RWPE1 (cell line): ENCODE results near the gene DCXR.

Experiments
- CTCF ChIA-PET: fragments of 350-600 bp; sonication (Branson Sonifier 250); formaldehyde crosslinking; extraction: SDS; loops from one replicate; lab custom pipeline; 2021; lab: Yijun Ruan, JAX
- POLR2A ChIA-PET: fragments of 400-600 bp; formaldehyde crosslinking; extraction: SDS; loops from one replicate; lab custom pipeline; 2020; ENCODE audit warnings: antibody characterized with exemption; ENCODE audit not compliant: low non-redundant PET; lab: Yijun Ruan, JAX
- DNase-seq: peaks from one replicate; pipeline ENCODE4 v3.0.0; 2012; ENCODE audit warnings: low spot score
- H3K27ac ChIP-seq: fragments of 450-650 bp; 2 replicates; pipeline ENCODE4 v1.5.1; 2017
- TF ChIP-seq, protein P1 (sequence below): fragments of 450-650 bp; conservative IDR thresholded peaks from 2 replicates; pipeline ENCODE4 v1.5.1; 2017; ENCODE audit warnings: low read depth, mild to moderate bottlenecking

The DCXR gene

DNA sequence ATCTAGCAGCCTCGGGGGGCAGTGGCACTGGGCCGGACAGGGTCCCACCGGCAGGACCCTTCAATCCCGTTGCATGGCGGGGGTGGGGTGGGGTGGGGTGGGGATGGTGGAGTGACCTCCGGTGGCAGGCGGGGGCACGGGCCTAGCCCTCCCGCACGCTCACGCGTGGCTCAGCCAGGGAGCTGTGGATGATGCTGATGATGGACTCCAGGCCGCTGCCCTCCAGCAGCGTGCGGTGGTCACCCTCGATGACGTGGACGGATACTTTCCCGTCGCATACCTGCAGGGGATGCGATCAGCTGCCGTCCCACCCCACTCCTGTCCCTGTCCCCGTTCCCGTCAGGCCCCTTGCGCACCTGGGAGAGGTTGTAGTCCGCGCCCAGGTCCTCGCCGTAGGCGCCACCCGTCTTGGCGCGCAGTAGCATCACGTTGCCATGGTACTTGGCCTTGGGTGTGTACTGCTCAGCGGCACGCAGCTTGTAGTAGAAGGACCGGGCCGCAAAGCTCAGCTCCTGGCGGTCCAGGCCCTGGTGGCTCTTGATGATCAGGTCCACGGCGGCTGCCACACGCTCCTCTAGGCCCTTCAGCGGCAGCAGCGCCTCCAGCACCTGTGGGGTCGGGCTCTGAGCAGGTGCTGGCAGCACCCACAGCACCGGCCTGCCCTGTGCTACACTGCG is 41.6 kb upstream of the DCXR start:
- POLR2A ChIA-PET: no interaction called here
- CTCF ChIA-PET: interaction anchor here (0.6 to 0.7 kb wide), 2 partner anchors 127 to 132 kb away, joined by 3 to 4 read pairs; partner anchors contain the start of gene MYADML2
- TF ChIP-seq, protein P1, sequence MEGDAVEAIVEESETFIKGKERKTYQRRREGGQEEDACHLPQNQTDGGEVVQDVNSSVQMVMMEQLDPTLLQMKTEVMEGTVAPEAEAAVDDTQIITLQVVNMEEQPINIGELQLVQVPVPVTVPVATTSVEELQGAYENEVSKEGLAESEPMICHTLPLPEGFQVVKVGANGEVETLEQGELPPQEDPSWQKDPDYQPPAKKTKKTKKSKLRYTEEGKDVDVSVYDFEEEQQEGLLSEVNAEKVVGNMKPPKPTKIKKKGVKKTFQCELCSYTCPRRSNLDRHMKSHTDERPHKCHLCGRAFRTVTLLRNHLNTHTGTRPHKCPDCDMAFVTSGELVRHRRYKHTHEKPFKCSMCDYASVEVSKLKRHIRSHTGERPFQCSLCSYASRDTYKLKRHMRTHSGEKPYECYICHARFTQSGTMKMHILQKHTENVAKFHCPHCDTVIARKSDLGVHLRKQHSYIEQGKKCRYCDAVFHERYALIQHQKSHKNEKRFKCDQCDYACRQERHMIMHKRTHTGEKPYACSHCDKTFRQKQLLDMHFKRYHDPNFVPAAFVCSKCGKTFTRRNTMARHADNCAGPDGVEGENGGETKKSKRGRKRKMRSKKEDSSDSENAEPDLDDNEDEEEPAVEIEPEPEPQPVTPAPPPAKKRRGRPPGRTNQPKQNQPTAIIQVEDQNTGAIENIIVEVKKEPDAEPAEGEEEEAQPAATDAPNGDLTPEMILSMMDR: no peak
- no peak for DNase-seq
- no peak overlapping the region for H3K27ac ChIP-seq

DNA sequence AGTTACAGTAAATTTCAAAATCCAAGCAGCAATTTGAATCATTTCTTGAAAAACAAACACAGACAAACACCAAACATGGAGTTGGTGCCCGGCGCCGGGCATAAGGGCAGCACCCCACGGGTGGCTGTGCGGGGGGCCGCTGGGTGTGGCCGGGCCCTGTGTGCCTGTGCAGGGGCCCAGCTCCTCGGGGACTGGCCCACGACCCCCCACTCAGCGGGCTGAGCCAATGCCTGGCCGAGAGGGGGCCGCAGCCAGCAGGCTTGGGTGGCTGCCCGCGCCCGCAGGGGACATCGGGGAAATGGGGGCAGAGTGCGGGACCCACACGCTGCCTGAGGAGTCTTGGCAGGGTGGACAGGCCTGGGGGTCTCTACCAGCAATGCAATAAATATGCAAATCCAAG is 40.9 kb upstream of the DCXR start:
- TF ChIP-seq, protein P1: no peak
- H3K27ac ChIP-seq: peak overlapping the region; percentile 67
- no peak for DNase-seq
- ChIA-PET CTCF (interaction anchor here (0.6 to 0.7 kb wide), 2 partner anchors 26 to 132 kb away, joined by 3 to 4 read pairs; partner anchors contain the start of gene MYADML2), POLR2A (no interaction called here)

DNA sequence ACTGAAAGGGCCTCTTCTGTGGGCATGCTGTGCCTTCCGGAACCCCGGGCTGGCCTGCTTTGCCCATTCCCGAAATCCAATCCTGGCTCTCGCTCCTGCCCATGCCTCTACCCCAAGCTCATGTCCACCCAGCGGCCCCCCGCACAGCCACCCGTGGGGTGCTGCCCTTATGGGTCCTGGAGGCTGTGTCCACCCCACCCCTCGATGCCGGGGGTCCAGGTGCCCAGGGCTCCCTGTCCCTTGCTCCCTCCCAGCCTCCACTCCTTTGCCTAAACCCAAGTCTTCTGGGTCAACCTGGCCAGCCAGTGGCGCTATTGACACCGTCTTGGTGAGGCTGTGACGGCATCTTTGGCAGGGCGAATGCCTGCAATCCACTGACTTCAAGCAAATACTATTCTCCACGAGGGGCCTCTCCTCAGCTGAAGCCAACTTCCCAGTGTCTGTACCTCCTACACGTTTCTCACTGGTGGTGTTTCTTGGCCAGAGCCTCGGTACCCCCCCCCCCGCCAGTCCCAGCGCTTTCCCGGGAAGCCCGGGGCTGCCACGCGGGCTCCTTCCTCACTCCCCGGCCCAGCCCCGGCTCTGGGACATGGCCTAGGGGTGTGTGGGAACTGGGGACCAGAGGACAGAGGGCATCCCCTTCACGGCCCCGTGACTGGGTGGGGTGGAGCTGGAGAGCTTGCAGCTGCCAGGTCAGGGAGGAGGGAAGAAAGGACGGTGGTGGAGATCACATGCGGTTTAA is 40.3 kb upstream of the DCXR start:
- peak overlapping the region; percentile 67 for H3K27ac ChIP-seq
- ChIA-PET CTCF (interaction anchor here (0.6 kb wide), 1 partner anchor 26 kb away, joined by 3 read pairs; no protein-coding TSS in a partner anchor), POLR2A (no interaction called here)
- no peak for DNase-seq
- TF ChIP-seq, protein P1: no peak

DNA sequence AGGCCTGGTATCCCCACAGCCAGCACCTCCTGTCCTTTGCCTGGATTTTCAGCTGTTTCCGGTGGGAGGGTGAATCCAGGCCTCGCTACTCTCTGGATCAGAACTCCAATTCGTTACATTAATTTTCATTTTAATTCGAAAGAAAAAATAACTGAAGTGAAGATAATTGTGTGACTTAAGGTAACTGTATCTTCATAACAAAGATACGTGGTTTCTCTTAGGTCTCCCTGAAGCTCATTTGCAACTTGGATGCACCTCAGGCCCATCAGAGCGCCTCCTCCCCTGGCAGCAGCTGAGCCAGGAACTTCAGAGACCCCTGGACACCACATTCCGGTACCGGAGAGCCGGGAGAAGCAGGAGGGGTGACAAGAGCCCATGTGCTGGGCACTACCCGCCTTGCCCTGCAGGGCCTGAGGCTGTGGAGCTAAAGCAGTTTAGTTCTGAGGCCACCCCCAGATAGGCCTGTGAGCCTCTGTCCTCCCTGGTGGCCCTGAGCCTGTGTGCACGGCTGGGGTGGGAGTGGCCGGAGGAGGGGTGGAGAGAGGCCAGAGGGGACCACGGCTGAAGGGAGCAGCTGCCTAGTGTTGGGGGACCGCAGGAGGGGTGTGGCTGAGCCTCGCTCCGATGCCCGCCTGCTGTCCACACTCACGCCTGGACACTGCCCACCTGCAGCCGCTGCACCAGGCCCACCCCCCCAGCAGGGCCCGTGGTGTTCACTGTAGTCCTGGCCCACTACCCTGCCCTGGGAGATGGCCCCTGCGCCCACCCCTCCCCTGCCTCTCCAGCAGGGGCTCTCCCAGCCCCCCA is 39.5 kb upstream of the DCXR start:
- TF ChIP-seq, protein P1: no peak
- DNase-seq: no peak
- H3K27ac ChIP-seq: peak overlapping the region; percentile 67
- ChIA-PET CTCF (interaction anchor here (0.5 to 1.1 kb wide), 4 partner anchors 14 to 375 kb away, joined by 3 to 5 read pairs (median 3); no protein-coding TSS in a partner anchor), POLR2A (no interaction called here)

DNA sequence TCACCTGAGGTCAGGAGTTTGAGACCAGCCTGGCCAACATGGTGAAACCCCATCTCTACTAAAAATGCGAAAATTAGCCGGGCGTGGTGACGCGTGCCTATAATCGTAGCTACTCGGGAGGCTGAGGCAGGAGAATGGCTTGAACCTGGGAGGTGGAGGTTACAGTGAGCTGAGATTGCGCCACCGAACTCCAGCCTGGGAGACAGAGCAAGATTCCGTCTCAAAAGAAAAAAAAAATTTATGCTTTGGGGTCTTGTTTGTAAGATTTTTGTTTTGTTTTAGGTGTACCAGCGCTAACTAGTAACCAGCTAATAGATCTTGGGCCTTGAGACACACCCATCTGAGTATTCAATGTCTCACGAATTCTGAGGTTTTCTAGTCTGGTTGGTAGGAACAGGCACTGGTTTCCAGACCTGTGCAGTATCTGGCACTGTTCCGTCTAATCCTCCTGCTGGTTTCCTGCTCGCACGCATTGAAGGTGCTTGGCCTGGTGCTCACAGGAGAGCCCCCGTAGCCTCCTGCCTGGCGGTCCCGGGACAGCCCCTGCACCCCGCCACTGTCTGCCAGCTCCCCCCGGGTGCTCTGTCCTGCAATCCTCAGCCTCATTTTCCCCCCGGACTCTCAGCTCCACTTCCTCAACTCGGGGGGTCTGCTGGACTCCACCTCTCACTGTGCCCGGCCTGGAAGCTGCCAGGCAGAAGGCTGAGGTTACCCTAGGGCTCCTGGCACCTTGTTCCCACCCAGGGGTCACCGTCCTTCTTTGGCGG is 38.7 kb upstream of the DCXR start:
- CTCF ChIA-PET: interaction anchor here (0.5 to 1.1 kb wide), 4 partner anchors 13 to 374 kb away, joined by 3 to 5 read pairs (median 3); no protein-coding TSS in a partner anchor
- POLR2A ChIA-PET: interaction anchor here (0.6 to 1.0 kb wide), 2 partner anchors 9 to 14 kb away, joined by 3 to 5 read pairs; no protein-coding TSS in a partner anchor
- TF ChIP-seq, protein P1: no peak
- no peak for DNase-seq
- H3K27ac ChIP-seq: peak overlapping the region; percentile 67
